NT2/D1 (cell line): Measurements from ENCODE around the gene EPB41L2.

Experiments
- DNase-seq: peaks from one replicate; pipeline ENCODE4 v3.0.0-alpha.2; 2011; ENCODE audit warnings: low read depth, low spot score
- H3K27me3 ChIP-seq: 2 replicates; pipeline ENCODE4 v1.6.0; 2011; ENCODE audit warnings: mild to moderate bottlenecking; ENCODE audit not compliant: insufficient read length, insufficient read depth
- H3K36me3 ChIP-seq: 2 replicates; pipeline ENCODE4 v1.6.1; 2011; ENCODE audit warnings: mild to moderate bottlenecking, low read length, mixed read lengths; ENCODE audit not compliant: insufficient read depth, insufficient read length
- H3K4me1 ChIP-seq: 2 replicates; pipeline ENCODE4 v1.5.1; 2011; ENCODE audit not compliant: insufficient read depth, insufficient read length
- H3K4me3 ChIP-seq: 2 replicates; pipeline ENCODE4 v1.5.1; 2011; ENCODE audit warnings: low read depth; ENCODE audit not compliant: insufficient read length
- H3K9ac ChIP-seq: 2 replicates; pipeline ENCODE4 v1.6.0; 2011; ENCODE audit warnings: low read depth; ENCODE audit not compliant: insufficient read length
- H3K9me3 ChIP-seq: 2 replicates; pipeline ENCODE4 v1.5.1; 2011; ENCODE audit warnings: mild to moderate bottlenecking, low read length; ENCODE audit not compliant: insufficient read depth
- SUZ12 ChIP-seq: IDR thresholded peaks from 2 replicates; pipeline ENCODE4 v1.6.1; 2011; ENCODE audit not compliant: insufficient read length, insufficient read depth; ENCODE audit errors: extremely low read depth
- YY1 ChIP-seq: IDR thresholded peaks from 2 replicates; pipeline ENCODE4 v1.6.1; 2011; ENCODE audit not compliant: insufficient read length, insufficient read depth
- ZNF274 ChIP-seq: IDR thresholded peaks from 2 replicates; pipeline ENCODE4 v1.6.1; 2011; ENCODE audit warnings: mild to moderate bottlenecking, low read depth, low read length

The EPB41L2 gene

DNA sequence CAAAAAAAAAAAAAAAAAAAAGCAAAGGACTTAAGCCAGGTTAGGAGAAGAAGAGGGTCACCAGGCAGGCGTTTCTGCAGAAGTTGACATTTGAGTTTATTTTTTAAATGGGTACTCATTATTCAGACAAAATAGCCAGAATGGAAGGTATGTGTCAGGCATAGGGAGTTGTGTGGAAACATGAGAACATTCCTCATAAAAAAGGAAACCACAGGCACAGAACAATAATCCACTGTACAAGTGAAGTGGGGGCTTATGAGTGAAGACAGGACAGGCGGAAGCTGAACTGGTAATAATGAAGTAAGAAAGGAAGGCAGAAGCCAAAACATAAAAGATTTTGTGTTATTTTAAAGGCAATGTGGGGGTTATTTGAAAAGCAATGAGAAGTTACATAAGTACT is 104.6 kb downstream of the EPB41L2 start:
- TF ChIP-seq ZNF274 (no peak), YY1 (no peak), SUZ12 (no peak)
- no peaks in the 10 kb centered on the region for H3K9me3 ChIP-seq
- no peak for DNase-seq
- no peaks in the 10 kb centered on the region for H3K4me1 ChIP-seq
- H3K4me3 ChIP-seq = no peak overlapping the region
- peaks cover 8% of the 10 kb centered on the region for H3K36me3 ChIP-seq
- H3K9ac ChIP-seq = no peak overlapping the region
- no peaks in the 10 kb centered on the region for H3K27me3 ChIP-seq

DNA sequence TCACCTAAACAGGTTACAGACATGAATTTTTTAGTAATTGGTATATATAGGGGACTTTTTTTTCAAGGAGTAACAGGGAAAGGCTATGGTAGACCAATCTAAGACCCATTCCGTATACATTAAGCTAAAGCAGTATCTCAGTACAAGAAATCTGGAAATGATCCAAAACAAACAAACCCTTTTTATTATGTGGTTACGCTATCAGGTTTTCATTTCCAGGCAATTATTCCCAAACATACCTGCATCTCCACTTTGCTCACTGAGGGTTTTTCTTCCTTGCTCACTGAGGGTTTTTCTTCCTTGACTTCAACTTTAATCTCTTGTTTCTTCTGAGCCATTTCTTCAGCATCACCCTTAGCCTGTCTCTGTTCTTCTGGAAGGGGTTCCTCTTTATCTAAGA is 107.3 kb downstream of the EPB41L2 start:
- no peak for DNase-seq
- TF ChIP-seq ZNF274 = no peak
- no peak for TF ChIP-seq SUZ12
- no peak for TF ChIP-seq YY1

DNA sequence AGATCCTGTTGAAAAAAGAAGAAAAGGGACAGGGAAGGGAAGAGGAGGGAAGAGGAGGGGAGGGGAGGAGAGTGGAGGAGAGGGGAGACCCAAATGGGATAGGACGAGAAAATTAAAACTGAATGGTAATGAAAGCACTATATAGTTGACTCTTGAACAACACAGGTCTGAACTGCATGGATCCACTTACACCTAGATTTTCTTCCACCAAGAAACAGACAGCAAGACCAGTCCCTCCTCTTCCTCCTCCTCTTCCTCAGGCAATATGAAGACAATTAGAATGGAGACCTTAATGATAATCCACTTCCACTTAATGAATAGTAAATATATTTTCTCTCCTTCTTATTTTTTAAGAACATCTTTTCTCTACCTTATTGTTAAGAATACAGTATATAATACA is 113.5 kb downstream of the EPB41L2 start:
- no peak for DNase-seq
- H3K36me3 ChIP-seq = peaks cover 5% of the 10 kb centered on the region
- H3K9ac ChIP-seq = no peak overlapping the region
- H3K4me3 ChIP-seq = no peak overlapping the region
- no peaks in the 10 kb centered on the region for H3K27me3 ChIP-seq
- TF ChIP-seq YY1 (no peak), ZNF274 (no peak), SUZ12 (no peak)
- H3K9me3 ChIP-seq = no peaks in the 10 kb centered on the region
- no peaks in the 10 kb centered on the region for H3K4me1 ChIP-seq

More for the DNA sequence above, 107.3 kb downstream of the EPB41L2 start:
- Histone ChIP-seq H3K4me1 (no peaks in the 10 kb centered on the region), H3K9me3 (no peaks in the 10 kb centered on the region), H3K4me3 (no peak overlapping the region), H3K9ac (no peak overlapping the region), H3K36me3 (peaks cover 11% of the 10 kb centered on the region), H3K27me3 (no peaks in the 10 kb centered on the region)

DNA sequence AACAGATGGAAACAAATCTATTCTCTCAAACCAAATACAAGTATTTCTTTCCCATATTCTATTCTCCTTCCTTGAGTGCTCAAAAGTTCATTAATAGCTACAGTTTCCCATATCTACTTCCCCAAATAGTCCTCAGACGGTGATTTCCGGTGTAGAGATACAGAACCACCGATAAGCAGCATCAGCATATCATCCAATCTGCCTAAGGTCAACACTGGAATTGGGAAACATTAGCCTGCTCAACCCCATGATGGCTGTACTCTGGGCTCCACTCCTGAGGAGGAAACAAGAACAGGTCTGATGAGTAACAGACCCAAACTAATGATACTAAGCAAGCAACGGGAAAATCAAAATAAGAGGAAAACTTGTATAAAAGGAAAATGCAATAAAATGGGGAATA is 115.6 kb downstream of the EPB41L2 start:
- H3K4me1 ChIP-seq = no peaks in the 10 kb centered on the region
- TF ChIP-seq YY1 = no peak
- TF ChIP-seq ZNF274 = no peak
- no peak for TF ChIP-seq SUZ12
- H3K27me3 ChIP-seq = no peaks in the 10 kb centered on the region
- H3K9ac ChIP-seq = no peak overlapping the region
- no peak for DNase-seq
- H3K9me3 ChIP-seq = no peaks in the 10 kb centered on the region
- H3K4me3 ChIP-seq = no peak overlapping the region
- H3K36me3 ChIP-seq = no peaks in the 10 kb centered on the region

DNA sequence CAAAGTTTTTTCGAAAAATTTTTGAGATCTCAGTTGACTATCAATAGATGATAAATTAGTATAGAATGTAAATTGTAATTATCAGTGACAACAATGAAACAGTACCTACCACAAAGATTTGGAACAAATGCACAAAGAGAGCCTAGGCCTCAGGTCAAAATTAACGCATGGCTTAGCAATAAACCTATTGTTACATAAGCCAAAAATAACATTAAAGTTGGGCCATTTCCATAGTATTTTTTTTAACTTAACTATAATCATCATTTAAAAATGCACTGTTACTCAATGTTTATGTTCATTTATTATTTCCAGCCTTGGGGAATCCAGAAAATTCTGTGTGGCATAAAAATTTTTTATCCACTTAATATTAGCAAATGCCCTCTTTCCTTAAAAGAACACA is 117.0 kb downstream of the EPB41L2 start:
- Histone ChIP-seq H3K9me3 (no peaks in the 10 kb centered on the region), H3K4me3 (no peak overlapping the region), H3K4me1 (no peaks in the 10 kb centered on the region), H3K9ac (no peak overlapping the region), H3K27me3 (no peaks in the 10 kb centered on the region), H3K36me3 (no peaks in the 10 kb centered on the region)
- DNase-seq = no peak
- TF ChIP-seq YY1 = no peak
- no peak for TF ChIP-seq ZNF274
- TF ChIP-seq SUZ12 = no peak

DNA sequence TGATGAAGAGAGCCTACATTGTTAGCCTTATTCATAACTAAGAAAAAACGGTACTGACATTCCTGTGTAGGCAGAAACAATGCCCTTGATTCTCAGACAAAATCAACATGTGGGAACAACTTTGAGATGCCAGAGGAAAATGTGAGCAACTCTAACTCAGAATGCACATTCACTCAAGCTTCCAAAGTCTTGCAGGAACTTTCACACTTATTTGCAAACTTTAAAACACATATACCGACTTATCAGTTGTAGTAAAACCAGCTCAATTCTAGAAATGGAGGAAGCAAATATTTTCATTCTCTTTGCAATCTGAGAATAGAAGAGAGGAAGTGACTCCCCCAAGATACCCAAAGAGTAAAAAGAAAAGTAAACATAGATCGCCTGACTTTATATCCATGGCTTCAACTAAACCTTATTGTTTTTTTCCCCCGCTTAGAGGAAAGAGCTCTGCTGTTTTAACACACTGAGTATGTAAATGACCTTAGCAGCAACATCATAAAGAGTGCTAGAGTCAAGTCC is 117.6 kb downstream of the EPB41L2 start:
- H3K4me3 ChIP-seq = no peak overlapping the region
- H3K9me3 ChIP-seq = no peaks in the 10 kb centered on the region
- H3K36me3 ChIP-seq = no peaks in the 10 kb centered on the region
- H3K4me1 ChIP-seq = no peaks in the 10 kb centered on the region
- TF ChIP-seq ZNF274 (no peak), SUZ12 (no peak), YY1 (no peak)
- no peak for DNase-seq
- H3K27me3 ChIP-seq = no peaks in the 10 kb centered on the region
- no peak overlapping the region for H3K9ac ChIP-seq

DNA sequence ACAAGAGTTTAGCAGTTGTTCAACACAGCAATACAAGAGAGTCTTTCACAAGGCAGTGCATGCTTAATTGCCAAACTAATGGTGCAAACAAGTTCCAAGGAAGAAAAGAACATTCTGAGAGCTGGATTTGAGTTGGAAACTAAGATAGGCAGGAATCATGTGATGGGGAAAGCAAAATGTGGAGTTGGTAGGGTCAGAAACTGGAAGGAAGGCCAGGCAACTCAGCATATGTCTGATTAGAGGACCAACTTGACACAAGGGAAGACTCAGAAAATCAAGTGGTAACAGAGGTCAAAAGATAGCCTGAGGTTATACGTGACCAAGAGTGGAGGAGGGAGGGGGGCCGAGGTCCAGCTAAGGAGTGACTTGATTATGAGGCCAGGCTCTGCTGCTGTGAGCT is 118.6 kb downstream of the EPB41L2 start:
- DNase-seq = no peak
- no peaks in the 10 kb centered on the region for H3K27me3 ChIP-seq
- no peak overlapping the region for H3K4me3 ChIP-seq
- H3K9me3 ChIP-seq = no peaks in the 10 kb centered on the region
- H3K36me3 ChIP-seq = no peaks in the 10 kb centered on the region
- TF ChIP-seq YY1 (no peak), ZNF274 (no peak), SUZ12 (no peak)
- no peak overlapping the region for H3K9ac ChIP-seq
- H3K4me1 ChIP-seq = no peaks in the 10 kb centered on the region
